ENCODE measurements around the gene VWA7. TPM values are rescaled to one million over a fixed set of nuclear protein-coding genes. Genes with fewer than 3 reads are reported as not detected.
A peak's percentile ranks its signal among the peaks of the same experiment; 100 is the strongest.

Gene VWA7
- total and polyA plus RNA-seq, 11 donors: 4.0 to 25.8 (median 15.2) TPM

- peaks cover 0 to 32% (median 6%) of the 10 kb centered on the region in 12 donors for H3K4me1 ChIP-seq
- 81 to 85% (median 82%) methylated on average over 6 of the region's 6 CpGs for WGBS, 4 donors
- no peak overlapping the region for H3K4me3 ChIP-seq
- DNase-seq: no peak
- TF ChIP-seq CTCF (IDR thresholded peaks at IDR 0.05) (no peak), POLR2A (IDR thresholded peaks at IDR 0.05) (no peak)
- intact Hi-C loops (cut with DNase I): loop anchor here in 4 of 10 donors (5.0 to 10.0 kb wide), 4 partner anchors 35 to 85 kb away; partner anchors contain the start of genes DDAH2 (in 2 of the 4) and LY6G5C (in 2 of the 4)
- no peak for ATAC-seq
- no peaks in the 10 kb centered on the region for H3K27me3 ChIP-seq
- no peaks in the 10 kb centered on the region for H3K9me3 ChIP-seq
- no peak overlapping the region for H3K27ac ChIP-seq
- peaks cover 0 to 3% (median 0%) of the 10 kb centered on the region in 9 donors for H3K36me3 ChIP-seq
Measured at GRCh38 chr6:31767096-31767645, 10.0 kb downstream of the VWA7 start.

DNA sequence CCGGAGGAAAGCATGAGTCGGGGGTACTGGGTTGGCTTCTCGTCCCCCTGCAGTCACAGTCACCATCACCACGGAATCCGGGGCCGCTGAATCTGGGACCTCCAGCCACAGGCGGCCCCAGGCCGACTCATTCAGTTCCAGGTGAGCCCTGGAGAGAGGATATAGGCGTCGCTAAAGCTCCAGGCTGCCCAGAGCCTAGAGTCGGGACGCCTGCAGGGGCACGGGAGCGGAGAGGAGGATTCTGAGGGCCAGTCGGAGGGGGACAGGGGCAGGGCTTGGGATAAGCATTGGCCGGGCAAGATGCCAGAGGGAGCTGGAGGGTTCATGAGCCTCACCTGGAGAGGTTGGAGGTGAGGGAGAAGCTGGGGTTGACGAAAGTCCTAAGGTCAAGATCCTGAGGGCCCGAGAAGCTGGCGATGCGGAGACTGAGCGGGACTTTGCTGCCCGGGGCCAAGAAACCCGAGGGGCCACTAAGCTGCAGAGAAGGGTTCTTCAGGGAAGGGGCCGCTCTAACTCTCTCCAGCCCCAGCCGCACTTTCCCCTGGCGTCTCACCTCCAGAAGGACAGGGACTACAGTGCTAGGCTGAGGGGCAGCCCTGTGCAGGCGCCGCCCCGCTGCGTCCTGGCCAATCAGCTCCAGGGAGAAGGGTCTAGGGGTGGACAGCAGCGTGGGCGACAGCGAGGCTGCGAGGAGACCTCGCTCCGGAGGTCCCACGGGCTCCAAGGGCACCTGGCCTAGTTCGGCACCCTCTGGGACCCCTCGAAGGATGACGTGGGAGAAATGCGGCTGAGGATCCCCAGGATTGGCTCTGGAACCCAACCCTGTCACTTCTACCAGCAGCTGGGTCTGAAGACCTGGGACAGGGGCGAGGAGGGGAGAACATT lies 11.0 kb downstream of the VWA7 start:
- H3K36me3 ChIP-seq: peaks cover 0 to 14% (median 0%) of the 10 kb centered on the region in 9 donors

GRCh38 chr6:31765559-31765909 lies 11.6 kb downstream of the VWA7 start:
- H3K4me1 ChIP-seq: peaks cover 0 to 32% (median 6%) of the 10 kb centered on the region in 12 donors
- no peak overlapping the region for H3K27ac ChIP-seq
- intact Hi-C loops (cut with DNase I): loop anchor here in 4 of 10 donors (5.0 to 10.0 kb wide), 4 partner anchors 33 to 83 kb away; partner anchors contain the start of genes DDAH2 (in 2 of the 4) and LY6G5C (in 2 of the 4)
- H3K9me3 ChIP-seq: no peaks in the 10 kb centered on the region
- peaks cover 0 to 17% (median 0%) of the 10 kb centered on the region in 9 donors for H3K36me3 ChIP-seq
- 87 to 96% (median 90%) methylated on average over 9 of the region's 9 CpGs for WGBS, 4 donors
- ATAC-seq (no peak), DNase-seq (no peak)
- no peaks in the 10 kb centered on the region for H3K27me3 ChIP-seq
- no peak overlapping the region for H3K4me3 ChIP-seq
- TF ChIP-seq POLR2A (IDR thresholded peaks at IDR 0.05): no peak
- TF ChIP-seq CTCF (IDR thresholded peaks at IDR 0.05): no peak

More for the DNA sequence above, 11.0 kb downstream of the VWA7 start:
- H3K9me3 ChIP-seq: no peaks in the 10 kb centered on the region
- TF ChIP-seq POLR2A (IDR thresholded peaks at IDR 0.05): no peak
- TF ChIP-seq CTCF (IDR thresholded peaks at IDR 0.05): no peak
- H3K4me3 ChIP-seq: peak overlapping the region in 6 of 12 donors; percentile 22 to 38 (median 26)
- ATAC-seq (peak in 2 of 4 donors; percentile 30 to 42), DNase-seq (no peak)
- 55 to 72% (median 61%) methylated on average over 37 to 42 of the region's 42 CpGs for WGBS, 4 donors
- no peak overlapping the region for H3K27ac ChIP-seq
- intact Hi-C loops (cut with DNase I): loop anchor here in 4 of 10 donors (5.0 to 10.0 kb wide), 4 partner anchors 34 to 84 kb away; partner anchors contain the start of genes DDAH2 (in 2 of the 4) and LY6G5C (in 2 of the 4)
- H3K27me3 ChIP-seq: no peaks in the 10 kb centered on the region
- peaks cover 0 to 32% (median 6%) of the 10 kb centered on the region in 12 donors for H3K4me1 ChIP-seq

GRCh38 chr6:31764198-31764597 lies 12.9 kb downstream of the VWA7 start:
- DNase-seq (no peak), ATAC-seq (no peak)
- no peaks in the 10 kb centered on the region for H3K9me3 ChIP-seq
- intact Hi-C loops (cut with DNase I): loop anchor here in 3 of 10 donors (5.0 to 10.0 kb wide), 3 partner anchors 37 to 82 kb away; partner anchors contain the start of genes LY6G5C (in 2 of the 3) and DDAH2 (in 1 of the 3)
- no peak overlapping the region for H3K4me3 ChIP-seq
- WGBS, 4 donors: 85 to 89% (median 86%) methylated on average over 4 of the region's 4 CpGs
- no peak overlapping the region for H3K27ac ChIP-seq
- TF ChIP-seq CTCF (IDR thresholded peaks at IDR 0.05): no peak
- TF ChIP-seq POLR2A (IDR thresholded peaks at IDR 0.05): no peak
- no peaks in the 10 kb centered on the region for H3K27me3 ChIP-seq
- peaks cover 0 to 22% (median 6%) of the 10 kb centered on the region in 12 donors for H3K4me1 ChIP-seq
- peaks cover 0 to 23% (median 0%) of the 10 kb centered on the region in 9 donors for H3K36me3 ChIP-seq

Measured in heart left ventricle (tissue), 16 donors.